ENCODE results near the gene COL27A1.

Gene COL27A1

DNA sequence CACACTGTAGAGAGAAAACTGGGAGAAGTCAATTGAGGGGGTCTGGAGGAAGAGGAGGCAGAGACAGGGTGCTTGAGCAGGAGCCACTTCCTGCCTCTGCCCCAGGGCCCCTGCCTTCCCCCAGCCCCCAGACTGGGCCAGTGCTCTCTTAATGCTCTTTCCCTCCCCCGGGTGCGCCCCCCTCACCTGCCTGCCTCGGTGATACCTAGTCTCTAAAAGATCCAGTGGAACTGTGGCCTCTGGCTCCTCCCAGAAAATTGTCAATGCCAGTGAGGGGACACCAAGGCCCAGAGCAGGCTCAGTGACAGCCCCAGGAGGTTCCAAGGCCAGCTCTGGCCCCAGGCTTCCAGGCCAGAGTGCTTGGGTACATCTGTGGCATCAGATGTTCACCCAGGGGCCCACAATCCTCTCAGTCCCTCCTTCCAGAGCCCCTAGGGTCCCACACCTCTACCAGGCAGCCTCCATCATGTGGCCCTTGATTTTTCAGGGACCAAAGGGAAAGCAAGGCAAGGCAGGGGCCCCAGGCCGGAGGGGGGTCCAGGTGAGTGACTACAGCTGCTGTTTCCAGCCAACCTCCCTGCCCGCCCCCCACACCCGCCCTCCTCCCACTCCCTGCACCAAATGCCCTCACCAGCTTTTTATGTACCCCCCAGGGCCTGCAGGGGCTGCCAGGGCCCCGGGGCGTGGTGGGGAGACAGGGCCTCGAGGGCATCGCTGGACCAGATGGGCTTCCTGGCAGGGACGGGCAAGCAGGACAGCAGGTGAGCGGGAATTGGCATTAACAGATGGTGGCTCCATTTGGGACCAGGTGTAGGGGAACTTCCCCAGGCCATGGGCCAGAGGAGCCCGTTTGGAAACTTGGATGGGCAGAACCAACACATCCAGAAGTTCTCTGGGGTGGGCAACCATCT is 134.5 kb downstream of the COL27A1 start:
- no peak for DNase-seq

DNA sequence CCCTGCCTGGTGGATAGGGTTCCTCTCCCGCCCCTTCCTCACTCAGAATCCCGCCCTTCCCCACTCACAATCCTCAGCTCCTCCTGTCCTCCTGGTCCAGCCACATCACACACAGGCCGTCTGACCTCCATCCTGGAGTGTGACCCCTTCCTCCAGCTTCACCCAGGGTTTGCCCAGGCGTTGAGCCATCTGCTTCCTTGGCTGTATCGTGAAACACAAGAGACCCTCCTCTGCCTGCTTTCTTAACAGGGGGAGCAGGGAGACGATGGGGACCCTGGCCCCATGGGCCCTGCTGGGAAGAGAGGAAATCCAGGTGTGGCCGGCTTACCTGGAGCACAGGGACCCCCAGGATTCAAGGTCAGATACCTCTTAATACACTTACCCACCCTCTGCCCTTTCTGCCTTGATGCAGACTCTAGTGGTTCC is 135.2 kb downstream of the COL27A1 start:
- DNase-seq = no peak

DNA sequence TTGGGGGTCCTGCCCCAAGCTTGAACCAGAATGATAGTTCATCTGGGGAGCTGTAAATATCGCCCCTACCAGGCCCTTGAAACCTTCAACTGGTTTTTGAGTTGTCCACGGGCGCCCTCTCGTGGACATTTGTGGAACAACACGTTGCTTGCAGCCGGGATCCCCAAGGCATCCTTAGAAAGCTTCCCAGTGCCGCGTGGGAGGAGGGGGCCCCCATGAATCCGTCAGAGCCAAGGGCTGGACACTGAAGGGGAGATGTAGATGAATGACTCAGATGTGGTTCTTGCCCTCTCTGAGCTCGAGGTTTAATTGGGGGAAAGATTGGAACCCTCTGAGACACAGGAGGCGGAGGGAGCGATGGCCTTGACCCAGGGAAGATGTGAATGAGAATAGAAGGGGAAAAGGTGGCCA is 135.7 kb downstream of the COL27A1 start:
- DNase-seq = peak; percentile 37

DNA sequence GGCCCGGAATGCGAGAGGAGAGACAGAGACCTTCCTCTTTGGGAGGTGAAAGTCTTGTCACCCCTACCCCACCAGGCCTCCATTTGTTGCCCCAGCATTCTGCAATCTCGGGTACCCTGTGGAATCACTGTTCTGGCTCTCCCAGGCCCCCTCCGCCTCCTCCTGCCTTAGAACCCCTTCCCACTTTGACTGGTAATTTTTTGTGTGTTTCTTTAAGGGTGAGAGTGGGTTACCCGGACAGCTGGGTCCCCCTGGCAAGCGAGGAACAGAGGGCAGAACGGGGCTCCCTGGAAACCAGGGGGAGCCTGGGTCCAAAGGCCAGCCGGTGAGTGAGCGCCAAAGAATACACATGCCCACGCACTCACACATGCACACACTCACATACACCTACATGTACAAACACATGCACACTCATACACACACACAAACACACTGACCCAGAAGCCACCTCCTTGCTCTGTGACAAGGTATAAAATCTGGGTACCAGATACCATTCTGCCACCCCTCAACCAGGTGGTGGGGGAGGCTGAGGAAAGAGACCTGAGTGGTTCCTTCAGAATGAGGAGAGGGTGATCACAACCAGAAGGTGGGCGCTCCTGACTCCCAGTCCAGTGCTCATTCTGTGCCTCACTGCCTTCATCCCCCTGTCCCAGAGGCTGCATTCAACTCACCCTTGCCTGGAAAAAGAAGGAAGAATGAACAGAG is 136.7 kb downstream of the COL27A1 start:
- DNase-seq = no peak

DNA sequence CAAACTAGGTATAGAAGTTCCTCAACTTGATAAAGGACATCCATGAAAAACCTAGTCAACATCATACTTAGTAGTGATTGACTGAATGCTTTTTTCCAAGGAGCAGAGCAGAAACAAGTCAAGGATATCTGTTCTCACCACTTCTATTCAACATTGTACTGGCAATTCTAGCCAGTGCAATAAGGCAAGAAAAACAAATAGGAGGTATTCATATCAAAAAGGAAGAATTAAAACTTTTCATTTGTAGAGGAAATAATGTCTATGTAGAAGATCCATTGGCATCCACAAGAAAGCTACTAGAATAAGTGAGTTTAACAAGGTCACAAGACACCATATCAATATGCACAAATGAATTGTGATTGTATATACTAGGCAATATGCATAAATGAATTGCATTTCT is 139.3 kb downstream of the COL27A1 start:
- DNase-seq = no peak

DNA sequence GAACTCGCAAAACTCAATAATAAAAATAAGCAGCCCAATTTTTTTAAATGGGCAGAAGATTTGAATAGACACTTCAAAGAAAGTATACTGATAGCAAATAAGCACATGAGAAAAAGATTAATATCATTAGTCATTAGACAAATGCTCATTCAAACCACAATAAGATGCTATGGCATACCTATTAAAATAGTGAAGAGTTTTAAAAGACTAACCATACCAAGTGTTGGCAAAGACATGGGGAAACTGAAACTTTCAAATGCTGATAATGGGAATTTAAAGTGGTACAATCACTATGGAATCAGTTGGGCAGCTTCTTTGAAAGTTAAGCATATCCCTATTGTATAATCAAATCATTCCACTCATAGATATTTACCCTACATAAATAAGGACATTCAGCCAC is 141.0 kb downstream of the COL27A1 start:
- no peak for DNase-seq

DNA sequence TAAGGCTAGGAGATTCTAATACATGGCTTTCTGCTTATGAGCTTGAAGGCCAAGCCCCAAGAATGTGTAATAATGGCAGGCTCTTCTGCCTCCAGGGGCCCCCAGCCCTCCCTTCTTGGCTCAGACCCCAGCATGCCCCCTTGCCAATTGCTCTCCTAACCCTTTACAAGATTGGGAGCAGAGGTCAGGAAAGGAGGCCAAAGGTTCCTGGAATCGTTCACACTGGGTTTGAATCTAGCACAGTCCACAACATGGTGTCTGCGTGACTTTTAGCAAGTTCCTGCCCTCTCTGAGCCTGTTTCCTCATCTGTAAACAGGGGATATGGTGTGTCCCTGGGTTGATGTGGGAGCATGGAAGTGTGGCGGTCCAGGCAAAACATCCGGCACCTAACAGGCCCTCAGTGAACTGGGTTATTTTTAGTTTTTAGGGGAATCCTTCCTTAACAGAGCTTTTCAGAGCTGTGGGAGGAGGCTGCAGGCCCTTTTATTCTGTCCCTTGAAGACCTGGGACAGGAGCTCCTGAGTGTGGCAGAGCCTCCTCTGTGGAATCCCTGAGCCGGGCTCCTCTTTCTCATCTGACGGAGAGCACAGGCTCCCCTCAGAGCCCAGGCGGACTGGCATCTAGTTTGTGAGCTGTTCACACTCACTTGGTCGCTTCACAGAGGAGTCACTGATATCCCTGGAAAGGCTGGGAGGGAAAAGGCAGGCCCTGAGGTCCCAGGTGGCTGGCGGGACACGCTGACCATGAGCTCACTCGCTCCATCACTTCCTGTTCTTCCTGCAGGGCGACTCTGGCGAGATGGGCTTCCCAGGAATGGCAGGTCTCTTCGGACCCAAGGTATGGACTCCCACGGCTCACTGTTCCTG is 144.2 kb downstream of the COL27A1 start:
- DNase-seq = no peak

DNA sequence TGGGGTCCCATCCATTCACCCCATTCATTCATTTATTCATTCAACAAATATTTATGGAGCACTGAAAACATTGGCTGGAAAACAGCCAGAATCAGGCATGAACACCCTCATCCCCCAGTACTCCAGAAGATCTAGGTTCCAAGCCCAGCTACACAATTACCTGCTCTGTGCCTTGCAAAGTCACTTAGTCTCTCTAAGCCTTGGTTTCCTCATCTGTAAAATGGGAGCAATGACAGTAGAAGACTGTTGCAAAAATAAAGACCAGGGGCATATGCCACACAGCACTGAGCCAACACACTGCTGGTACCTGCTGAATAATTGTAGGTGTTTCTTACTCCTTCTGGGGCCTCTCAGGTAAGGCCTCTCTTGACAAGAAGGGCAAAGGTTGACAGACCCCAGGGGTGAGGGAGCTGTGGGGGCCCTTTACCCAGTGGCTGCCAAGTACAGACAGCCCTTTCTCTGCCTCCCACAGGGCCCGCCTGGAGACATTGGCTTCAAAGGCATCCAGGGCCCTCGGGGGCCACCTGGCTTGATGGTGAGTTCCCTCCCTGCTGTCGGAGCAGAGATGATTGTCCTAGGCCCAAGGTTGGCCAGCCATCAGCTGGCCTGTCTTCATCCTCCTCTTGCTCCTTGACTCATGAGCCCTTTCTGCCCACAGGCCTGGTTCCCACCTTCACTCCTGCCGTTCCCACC is 145.0 kb downstream of the COL27A1 start:
- DNase-seq = no peak

DNA sequence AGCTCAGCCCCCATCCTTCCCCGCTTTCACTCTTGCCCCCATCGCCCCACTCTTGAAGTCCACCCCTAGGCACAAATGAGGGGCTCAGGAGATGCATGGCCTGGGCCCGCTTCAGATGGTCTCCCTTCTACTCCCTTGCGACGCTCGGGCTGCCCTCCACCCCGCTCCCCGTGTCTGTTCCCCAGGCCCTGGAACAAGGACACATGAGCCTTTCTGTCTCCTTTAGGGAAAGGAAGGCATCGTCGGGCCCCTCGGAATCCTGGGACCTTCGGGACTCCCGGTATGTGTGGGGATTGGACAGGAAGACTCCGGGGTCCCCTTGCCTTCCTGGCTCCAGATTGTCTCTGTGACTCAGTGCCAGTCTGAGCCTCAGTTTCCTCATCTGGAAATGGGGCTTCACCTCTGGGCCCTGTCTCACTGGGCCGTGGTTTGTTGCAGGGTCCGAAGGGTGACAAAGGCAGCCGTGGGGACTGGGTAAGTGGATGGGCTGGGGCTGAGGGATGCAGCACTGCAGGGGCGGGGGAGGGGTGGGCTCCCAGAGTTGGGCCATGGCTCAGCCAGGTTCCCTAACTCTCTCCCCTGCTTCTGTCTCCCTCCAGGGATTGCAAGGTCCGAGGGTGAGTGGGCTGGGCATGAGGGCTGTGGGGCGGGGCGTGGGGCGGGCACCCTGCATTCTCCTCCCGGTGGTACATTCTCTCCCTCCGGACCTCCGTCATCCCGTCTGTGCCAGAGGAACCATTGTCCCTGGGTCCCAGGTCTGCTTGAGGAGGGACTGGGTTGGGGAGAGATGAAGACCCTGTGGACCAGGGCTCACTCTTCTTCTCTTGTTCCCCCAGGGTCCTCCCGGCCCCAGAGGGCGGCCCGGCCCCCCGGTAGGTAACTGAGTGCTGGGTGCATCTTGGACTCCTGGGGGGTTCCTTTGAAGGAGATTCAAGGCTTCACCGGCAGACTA is 145.8 kb downstream of the COL27A1 start:
- no peak for DNase-seq

DNA sequence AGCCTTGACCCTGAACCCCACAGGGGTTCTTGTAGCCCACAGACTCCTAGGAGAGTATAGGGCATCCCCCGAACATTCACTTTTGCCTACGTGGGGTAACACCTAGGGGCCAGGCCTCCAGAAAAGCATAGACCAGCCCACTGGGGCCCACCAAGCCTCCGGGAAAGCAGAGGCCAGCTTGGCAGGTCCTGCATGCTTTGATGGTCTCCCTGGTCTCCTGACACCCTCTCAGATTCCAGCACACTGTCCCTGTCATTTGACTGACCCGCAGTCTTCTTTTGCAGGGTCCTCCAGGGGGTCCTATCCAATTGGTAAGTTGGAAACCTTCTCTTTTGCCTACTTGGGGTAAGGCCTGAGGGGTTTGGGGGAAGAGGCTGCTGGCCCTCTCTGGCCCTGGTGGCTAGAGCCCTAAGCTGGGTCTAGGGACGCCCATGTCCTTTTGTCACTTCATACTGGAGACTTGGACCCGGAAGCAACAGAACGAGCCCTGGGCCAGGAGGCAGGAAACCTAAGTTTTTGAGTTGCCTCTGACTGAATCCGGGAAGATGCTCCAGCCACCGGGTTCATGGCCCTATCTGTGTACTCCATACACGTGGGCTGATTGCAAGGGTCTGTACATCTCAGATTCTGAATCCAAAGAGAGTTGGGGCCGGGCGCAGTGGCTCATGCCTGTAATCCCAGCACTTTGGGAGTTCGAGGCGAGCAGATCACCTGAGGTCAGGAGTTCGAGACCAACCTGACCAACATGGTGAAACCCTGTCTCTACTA is 146.6 kb downstream of the COL27A1 start:
- no peak for DNase-seq

DNA sequence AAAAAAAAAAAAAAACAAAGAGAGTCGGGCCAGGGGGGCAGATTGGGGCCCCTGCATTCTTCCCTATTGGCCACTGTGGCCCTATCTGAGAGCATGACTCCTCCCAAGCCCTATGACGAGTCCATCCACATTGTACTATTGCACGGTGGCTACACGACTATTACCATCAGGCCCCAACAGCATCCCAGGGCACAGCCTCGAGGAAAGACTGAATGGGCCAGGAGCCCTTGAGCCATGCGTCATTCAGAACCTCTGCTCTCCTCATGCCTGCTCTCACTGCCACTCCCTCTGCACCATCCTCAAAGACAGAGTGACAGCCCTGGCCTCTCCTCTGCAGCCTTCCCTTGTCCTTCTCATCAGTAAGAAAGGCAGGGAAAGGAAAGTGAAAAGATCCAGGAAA is 147.4 kb downstream of the COL27A1 start:
- DNase-seq = no peak

DNA sequence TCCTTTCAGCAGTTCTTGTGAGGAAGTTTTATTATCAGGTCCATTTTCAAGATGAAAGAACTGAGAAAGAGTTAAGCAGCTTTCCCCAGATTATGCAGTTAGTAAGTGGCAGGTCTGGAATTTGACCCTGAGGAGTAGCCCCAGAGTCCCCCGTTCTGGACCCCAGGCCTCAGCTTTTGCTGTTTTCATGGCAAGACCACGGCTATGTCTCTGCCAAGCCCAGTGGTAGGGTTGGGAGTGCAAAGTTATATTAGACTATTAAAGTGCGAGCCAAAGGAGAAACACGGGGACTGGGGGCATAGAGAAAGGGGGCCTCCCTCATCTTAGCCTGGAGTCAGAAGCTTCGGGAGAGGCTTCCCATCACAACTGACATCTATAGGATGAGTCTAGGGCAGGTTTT is 148.2 kb downstream of the COL27A1 start:
- no peak for DNase-seq

DNA sequence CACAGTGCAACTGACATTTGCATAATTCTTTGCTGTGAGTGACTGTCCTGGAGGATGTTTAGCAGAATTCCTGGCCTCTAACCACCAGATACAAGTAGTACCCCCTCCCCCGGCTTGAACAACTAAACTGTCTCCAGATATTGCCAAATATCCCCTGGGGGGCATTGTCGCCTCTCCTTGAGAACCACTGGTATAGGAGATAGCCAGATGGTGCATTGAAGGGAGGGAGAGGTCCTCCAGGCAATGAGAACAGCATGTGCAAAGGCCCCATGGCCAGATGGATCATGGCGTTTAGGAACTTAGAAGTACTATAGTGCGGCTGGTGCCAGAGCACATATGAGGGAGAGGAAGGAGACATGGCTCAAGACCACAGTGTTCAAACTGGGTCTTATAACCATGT is 148.6 kb downstream of the COL27A1 start:
- DNase-seq = no peak

DNA sequence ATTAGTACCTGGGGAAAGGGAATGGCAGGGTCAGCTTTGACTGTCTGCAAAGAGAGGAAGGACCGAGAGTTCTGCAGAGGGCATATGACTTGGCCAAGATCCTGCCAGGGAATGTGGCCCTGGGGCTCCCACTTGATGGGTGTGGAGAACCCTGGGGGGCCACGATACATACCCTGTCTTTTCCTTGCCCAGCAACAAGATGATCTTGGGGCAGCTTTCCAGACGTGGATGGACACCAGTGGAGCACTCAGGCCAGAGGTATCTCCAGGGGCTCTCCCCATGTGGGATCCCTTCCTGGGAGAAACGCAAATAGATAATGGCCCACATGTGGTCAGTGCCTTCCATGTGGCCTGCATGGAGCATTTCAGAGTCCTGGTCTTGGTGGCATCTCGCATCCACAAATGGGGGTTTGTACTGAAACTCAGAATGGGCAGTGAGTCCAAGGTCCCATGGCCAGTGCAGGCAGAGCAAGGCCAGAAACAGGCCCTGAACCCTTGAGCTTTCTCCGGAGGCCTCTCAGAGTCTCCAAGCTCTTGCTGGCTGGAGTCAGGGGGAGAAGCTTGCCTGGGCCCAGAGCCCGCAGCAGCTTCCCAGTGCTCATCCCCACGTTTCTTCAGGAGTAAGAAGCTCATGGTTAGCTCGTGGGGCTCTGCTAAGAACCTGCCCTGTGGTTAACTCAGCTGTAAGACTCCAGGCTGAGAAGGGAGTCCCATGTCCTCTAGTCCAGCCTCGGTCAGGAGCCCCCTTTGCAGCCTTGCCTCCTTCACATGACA is 149.3 kb downstream of the COL27A1 start:
- DNase-seq = no peak

DNA sequence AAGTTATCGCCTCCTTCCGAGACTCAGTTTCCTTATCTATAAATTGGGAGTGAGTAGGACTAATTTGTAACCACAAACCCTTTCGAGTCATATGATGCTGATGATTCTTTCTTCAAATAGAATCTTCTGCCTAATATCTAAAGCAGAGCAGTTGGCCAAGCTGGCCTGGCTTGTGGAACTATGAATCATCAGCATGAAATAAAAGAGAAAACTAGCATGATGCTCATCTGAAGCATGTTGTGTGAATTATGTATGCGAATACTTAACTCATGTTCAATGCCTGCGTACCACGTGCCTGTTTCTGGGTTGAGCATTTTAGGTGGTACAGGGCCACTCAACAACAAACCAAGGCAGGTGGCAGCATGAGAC is 152.5 kb downstream of the COL27A1 start:
- no peak for DNase-seq

DNA sequence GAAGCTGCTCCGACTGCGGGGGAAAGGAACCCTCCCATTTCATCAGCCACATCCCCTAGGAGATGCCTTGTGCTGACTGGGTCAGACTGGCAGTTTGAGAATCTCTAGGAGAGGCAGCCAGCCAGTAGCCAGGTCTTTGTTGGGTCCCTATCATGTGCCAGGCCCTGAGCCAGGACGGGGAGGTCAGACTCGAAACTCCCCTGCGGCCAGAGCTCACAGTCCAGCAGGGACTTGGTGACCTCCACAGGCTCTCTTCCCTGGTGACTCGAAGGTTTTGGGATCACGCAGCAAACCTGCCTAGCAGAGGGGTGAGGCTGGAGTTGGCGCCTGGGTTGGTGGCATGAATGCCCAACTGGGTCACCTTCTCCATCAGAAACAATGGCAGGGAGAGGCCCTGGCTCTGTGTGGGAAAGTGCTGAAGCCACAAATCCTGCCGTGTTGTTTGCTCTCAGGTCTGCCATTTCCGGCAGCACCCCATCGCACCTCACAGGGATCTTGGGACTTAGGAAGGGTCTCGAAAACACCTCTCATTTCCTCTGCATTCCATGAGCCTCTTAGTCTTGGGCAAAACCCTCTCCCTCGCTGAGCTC is 153.1 kb downstream of the COL27A1 start:
- DNase-seq = no peak

DNA sequence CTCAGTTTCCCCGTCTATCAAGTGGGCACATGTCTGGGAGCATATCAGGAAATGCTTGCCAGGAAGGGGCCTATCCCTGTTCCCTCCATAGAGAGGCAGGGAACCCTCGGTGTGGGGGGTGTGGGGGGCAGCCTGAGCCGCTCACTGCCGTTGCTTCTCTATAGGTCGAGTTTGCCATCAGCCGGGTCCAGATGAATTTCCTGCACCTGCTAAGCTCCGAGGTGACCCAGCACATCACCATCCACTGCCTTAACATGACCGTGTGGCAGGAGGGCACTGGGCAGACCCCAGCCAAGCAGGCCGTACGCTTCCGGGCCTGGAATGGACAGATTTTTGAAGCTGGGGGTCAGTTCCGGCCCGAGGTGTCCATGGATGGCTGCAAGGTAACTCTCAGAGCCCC is 153.8 kb downstream of the COL27A1 start:
- no peak for DNase-seq

DNA sequence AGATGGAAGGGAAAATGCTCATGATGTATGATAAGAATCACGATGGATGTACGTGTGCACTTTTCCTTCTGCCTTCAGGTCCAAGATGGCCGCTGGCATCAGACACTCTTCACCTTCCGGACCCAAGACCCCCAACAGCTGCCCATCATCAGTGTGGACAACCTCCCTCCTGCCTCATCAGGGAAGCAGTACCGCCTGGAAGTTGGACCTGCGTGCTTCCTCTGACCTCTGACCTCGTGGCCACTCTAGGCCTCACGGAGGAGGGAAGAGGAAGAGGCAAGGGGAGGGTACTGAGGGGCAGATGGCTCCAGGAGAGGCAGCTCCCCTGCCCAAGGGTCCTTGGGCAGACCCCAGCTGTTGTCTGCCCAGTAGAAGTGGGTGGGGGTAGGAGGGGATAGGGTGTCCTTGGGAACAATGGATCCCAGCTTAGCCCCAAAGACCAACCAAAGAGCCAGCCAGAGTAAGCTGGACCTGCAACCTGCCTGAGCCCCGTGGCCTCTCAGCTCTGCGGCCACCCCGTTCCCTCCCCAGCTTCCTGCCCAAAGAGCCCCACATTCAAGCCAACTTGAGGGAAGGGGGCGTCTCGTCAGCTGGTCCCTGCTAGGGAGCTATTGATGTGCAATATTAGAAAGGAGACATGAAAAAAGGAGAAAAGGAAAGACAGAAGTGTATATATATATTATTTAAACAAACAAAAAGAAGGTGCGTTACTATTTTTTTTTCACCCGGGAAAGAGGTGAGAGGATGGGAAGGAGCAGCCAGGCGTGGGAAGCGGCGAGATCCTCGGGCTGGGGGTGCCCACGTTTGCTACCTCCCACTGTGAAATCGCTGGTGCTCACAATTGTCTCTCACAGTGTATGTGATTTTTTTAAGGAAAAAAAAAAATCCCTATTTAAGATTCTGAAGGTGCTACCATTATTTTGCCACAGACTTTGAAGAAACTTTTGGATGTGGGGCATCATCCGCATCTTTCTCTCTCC is 155.4 kb downstream of the COL27A1 start:
- no peak for DNase-seq

All from CD4-positive, alpha-beta T cell treated with Interferon gamma for 1 hour (primary cell).